Measurements from ENCODE around the gene SBNO2. TPM values are rescaled to one million over a fixed set of nuclear protein-coding genes. Genes with fewer than 3 reads are reported as not detected.

The SBNO2 gene
- total RNA-seq, 1 donor from 2014 or later = 23.1 TPM

DNA sequence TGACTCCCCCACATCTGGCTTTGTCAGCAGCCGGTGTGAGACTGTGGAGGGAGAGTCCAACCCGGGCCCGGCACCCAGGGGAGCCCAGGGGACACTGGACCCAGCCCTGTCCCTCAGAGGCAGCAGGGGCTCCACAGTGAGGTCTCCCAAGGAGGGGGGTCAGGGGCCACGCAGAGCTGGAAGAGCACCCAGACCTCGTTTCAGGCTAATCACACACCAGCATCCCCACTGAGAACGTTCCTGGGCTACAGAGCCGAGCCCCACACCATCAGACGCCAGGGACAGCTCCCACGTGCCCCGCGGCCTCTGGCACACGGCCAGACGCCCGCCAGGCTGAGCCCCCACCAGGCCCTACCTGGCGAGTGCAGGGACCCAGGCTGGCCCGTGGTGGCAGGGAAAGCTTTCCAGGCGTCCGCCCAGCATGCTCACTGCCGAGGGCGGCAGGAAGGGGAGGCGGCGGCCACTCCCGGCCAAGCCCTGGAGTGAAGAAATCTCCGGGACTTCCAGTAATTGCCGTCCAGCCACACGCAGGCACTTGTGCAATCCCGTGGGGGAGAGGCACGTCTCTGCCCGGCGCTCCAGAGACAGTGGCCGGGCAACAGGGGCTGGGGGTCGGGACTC, 19.2 kb downstream of the SBNO2 start:
- DNase-seq = no peak

DNA sequence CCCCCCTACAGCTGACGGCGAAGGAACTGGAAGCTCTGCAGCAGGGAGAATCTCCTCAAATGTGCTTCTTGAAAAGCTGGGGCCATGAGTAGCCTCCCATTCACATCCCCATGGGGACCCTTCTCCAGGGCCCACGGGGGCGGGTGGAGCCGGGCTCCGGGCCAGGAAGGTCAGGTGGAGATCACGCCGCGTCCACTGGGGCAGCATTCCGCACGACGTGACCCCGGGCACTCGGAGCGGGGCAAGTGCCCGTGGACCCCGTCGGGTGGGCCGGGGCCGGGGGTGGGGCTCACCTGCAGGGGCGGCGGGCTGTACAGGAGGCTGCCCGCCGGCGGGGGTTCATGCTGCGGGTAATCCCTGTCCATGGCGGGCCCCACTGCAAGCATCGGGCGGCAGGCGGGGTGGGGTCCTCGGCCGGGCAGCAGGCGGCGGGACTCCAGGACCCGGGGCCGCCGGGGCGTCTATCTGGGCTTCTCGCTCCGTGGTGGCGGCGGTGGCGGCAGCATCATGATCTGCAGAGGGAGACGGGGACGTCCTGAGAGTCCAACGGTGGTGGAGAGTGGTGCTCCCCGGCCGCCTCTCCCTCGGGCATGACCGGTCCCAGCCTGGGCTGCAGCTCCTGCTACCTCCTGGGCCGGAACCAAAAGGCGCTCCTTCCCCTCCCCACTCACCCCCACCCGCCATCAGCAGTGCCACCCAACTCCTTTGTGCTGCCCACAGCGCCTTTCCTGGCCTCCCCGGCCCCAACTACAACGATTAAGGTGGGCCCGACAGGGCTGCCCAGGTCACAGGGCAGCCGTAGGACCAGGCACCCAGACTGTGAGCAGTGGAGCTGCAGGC, 20.0 kb downstream of the SBNO2 start:
- no peak for DNase-seq

- DNase-seq = peak; percentile 22
These were observed 22.0 kb downstream of the SBNO2 start for GRCh38 chr19:1151917-1152587.

DNA sequence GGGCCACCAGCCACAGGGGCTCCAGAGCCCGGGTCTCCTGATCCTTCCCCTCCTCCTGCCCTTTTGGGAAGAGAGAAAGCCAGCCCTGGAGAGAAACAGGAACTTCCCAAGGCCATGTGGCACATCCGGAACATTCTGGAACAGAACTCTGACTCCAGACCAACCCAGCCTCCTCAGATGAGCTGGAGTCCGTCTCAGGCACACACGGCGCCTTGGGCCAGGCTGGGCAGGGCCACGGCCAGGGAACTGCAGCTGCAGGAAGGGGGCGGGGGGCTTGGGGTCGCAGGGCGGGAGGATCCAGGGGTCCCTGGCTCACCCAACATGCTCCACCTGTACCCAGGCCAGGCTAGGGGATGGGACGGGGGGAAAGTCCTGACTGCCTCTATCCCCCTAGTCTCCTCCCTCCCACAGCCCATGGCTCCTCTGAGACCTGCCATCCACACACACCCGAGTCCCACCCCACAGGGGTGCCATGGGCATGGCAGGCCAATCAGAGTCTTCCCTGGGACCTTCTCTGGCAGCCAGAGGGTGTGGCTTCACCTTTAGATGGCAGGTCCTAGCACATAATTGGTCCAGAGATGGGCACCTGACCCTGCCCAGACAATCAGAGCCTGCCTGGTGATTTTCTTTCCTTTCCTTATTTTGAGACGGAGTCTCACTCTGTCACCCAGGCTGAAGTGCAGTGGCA, 22.9 kb downstream of the SBNO2 start:
- DNase-seq = no peak

DNA sequence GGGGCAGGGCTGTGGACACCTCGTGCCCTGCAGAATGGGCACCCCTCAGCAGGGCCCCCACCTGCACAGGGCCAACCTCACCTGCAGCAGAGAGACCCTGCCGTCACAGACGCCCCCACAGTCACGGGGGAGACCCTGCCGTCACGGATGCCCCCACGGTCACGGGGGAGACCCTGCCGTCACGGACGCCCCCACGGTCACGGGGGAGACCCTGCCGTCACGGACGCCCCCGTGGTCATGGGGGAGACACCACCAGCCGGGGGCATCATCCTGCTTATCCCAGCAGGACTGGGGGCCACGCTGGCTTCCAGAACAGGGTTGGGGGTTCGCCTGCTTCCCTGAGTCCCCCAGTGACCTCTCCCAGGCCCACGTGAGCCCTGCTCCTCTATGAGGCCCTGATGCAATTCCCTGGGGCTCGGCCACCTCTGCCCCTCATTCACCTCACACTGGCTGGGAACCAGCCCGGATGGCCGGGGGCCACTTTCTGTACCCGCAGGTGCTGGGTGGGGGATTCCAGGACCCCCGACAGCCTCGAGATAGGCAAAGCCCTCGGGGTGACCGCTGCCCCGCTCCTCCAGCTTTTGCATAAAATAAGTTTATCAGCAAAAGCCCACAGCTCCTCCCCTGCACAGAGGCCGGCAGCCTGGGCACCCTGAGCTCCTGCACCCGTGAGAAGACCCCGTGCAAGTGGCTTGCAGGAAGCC, 23.6 kb downstream of the SBNO2 start:
- no peak for DNase-seq

- no peak for DNase-seq
These were observed 24.6 kb downstream of the SBNO2 start for GRCh38 chr19:1149259-1150045.

GRCh38 chr19:1147934-1148549, 26.0 kb downstream of the SBNO2 start:
- no peak for DNase-seq

GRCh38 chr19:1146858-1147780, 26.9 kb downstream of the SBNO2 start:
- DNase-seq = no peak

DNA sequence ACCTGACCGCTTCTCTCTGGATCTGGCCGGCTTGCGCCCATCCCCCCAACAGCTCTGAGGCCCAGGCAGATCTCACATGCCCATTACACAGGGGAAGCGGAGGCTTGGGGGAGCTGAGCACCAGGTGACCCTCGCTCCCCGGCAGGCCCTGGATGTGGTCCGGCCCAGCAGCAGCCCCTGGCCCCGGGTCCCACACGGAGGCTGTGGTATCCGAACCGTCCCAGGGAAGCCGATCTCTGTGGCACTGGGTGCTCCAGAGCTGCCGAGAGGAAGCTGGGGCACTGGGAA, 27.7 kb downstream of the SBNO2 start:
- no peak for DNase-seq

GRCh38 chr19:1145635-1146411, 28.2 kb downstream of the SBNO2 start:
- no peak for DNase-seq

- no peak for DNase-seq
These were observed 29.3 kb downstream of the SBNO2 start for GRCh38 chr19:1144741-1145140.

DNA sequence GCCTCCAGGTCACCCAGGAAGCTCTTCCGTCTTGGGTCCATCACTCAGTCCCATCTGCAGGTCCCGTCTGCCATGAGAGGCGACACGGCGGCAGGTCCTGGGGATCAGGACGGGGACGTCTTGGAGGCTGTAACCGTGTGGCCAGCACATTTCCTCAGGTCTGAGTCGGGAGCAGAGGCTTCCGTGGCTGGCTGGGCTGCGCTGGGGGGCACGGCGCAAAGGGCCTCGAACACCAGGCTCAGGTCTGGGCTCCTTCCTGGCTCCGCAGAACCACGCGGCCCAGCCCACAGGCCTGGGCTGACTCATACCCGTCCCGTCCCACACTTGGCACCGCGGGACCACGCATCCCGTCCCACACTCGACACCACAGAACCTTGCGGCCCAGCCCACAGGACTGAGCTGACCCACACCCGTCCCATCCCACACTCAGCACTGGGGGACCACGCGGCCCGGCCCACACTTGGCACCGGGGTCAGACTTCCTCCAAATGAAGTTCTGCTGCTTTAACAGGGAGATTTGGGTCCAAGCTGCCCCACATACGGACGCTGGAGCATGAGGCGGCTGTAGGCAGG, 30.2 kb downstream of the SBNO2 start:
- no peak for DNase-seq

GRCh38 chr19:1141944-1142343, 32.1 kb downstream of the SBNO2 start:
- DNase-seq = no peak

DNA sequence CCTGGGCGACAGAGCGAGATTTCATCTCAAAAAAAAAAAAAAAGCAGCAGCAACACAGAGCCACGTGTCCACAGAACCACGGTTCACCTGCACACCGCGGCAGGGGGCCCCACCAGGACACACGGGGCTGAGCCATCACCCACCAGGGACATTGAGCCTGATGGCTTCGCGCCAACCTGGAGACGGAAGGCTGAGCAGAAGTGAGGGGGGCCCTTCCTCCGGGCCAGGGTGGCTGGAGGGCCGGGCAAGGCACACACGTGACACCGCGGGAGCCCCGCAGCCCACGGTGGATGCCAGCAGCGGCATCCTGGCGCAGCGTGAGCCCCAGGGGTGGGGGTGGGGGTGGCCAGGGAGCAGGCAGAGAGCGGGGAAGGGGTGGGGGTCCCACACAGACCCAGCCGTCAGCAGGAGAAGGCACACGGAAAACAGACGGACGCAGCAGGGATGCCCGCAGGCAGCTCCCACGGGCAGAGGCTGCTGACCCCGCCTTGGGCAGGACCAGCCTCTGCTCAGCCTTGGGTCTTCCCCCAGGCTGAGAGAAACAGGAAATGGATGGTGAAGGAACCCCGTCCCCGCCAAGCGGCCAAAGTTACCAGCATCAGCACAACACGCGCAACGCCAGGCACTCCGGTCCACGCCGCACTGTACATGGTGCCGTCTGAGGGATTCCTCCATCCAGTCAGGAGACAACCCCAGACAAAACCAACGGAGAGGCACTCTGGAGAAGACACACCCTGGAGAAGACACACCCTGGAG, 33.6 kb downstream of the SBNO2 start:
- no peak for DNase-seq

DNA sequence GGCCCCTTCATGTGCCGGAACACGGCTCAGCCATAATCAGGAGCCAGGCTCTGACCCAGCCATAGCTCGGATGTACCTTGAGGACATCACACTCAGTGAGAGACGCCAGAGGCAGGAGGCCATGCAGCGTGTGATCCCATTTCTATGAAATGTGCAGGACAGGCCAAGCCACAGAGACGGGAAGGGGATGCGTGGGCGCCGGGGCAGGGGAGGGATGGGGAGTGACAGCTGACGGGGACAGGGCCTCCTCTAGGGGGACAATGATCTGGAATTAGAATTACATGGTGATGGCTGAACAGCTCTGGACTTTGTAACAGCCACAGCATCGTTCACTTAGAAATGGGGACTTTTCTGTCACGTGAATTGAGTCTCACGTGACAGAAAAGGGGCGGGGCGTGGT, 34.9 kb downstream of the SBNO2 start:
- no peak for DNase-seq

GRCh38 chr19:1138121-1138520, 35.9 kb downstream of the SBNO2 start:
- no peak for DNase-seq

GRCh38 chr19:1136621-1137317, 37.3 kb downstream of the SBNO2 start:
- no peak for DNase-seq
